Renal cortical epithelial cell (primary cell): ENCODE data around the gene SCYGR2. TPM values are rescaled to one million over a fixed set of nuclear protein-coding genes. Genes with fewer than 3 reads are reported as not detected.
"Not testable (repeated sequence)": the region's sequence is repeated elsewhere in the genome, so short reads cannot be mapped to it uniquely, and the experiment has no call there.

Experiments
- DNase-seq: peaks from one replicate; pipeline ENCODE4 v3.0.0-alpha.2; 2011; ENCODE audit warnings: low read depth
- total RNA-seq: library from RNA; depleted of rRNA; stranded (reverse); fragments of >200 nt; gene quantifications from 2 replicates; pipeline ENCODE4 v1.2.3, GENCODE V29; 2014

The SCYGR2 gene, protein sequence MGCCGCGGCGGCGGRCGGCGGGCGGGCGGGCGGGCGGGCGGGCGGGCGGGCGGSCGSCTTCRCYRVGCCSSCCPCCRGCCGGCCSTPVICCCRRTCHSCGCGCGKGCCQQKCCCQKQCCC
- not detected in 2 replicates for total RNA-seq

DNA sequence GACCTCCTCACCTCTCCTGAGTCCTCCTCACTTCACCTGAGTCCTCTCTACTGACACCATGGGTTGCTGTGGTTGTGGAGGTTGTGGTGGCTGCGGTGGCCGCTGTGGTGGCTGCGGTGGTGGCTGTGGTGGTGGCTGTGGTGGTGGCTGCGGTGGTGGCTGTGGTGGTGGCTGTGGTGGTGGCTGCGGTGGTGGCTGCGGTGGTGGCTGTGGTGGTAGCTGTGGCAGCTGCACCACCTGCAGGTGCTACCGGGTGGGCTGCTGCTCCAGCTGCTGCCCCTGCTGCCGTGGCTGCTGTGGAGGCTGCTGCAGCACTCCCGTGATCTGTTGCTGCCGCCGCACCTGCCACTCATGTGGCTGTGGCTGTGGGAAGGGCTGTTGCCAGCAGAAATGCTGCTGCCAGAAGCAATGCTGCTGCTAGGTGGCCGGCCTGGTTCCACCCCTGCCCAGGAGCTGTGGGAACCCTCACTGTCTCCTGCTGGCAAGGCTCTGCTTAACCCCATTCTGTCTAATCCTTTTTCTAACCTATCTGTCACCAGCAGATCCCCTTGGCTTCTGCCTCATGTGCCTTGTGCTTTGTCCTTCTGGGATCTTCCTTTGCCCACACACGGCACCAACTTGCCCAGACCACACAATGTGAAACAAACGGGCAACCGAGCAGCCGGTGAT is at the start of gene SCYGR2:
Gene SCYGR2 (plus strand): TSS at position 59 of the 669 bp plus-strand sequence. CDS start 0 bp downstream, at position 59.
- not testable (repeated sequence) for DNase-seq

DNA sequence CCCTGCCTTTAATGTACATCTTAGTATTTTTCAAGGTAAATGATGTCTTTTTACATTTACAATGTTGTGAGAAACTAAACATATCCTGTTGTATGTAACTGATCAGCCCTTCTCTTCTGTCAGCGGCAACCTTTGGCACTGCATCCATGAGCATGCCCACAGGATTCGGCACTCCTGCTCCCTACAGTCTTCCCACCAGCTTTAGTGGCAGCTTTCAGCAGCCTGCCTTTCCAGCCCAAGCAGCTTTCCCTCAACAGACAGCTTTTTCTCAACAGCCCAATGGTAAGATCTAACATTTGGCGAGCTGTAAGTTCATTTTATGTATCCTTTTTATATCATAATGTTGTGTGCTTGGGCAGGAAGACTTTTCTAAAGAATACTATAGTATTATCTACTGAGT is 46.9 kb upstream of the SCYGR2 start:
- no peak for DNase-seq

DNA sequence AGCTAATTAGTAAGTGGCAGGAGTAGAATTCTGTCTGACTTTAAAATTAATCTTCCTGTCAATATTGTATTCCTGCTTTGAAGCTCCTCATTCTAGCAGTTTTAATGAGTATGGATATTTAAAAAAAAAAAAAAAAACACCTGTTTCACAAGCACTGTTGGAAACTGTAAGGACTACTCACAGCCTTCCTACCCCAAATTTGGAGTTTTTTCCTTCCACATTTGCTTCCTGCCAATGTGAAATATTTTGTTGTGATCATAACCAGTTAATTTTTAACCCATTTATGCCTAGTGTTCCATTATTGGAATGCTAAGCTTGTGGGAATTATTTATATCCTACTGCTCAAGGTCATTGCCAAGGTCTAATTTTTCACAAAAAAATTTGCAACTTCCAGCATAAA is 36.1 kb upstream of the SCYGR2 start:
- peak; percentile 60 for DNase-seq

DNA sequence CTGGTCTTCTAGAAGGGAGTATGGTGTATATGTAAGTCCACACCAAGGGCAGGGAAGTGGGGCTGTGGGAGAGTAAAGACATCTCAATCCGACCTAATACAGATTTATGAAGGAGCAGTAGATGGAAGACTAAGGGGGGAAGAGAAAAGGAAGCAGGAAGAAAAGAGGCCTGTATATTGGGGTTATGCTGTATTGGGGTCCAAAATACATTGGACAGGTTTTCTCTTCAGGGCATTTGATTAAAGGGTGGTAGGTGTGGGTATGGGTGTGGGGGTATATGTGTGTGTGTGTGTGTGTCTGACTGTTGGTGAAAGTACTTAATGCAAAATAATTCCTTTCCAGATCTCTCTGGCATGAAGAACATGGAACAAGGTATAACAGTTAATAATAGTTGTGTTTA is 33.6 kb upstream of the SCYGR2 start:
- no peak for DNase-seq

DNA sequence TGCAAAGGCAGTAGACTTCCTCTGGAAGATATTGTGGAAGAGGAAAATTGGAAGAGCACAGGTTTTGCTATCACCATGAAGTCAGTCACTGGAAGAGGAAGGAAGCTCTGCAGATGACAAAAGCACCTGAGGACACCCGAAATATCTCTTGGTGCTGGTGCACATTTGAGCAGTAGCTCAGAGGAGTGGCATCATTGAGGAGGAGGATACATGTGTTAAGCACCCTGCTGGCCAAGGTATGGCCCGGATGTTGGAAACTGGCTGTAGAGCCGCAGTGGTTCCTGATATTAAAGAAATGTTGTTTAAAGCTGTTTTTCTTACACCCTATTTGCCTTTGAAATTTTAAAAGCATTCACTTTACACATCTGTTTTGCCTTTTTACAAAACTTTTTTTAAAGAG is 32.7 kb upstream of the SCYGR2 start:
- DNase-seq: no peak

DNA sequence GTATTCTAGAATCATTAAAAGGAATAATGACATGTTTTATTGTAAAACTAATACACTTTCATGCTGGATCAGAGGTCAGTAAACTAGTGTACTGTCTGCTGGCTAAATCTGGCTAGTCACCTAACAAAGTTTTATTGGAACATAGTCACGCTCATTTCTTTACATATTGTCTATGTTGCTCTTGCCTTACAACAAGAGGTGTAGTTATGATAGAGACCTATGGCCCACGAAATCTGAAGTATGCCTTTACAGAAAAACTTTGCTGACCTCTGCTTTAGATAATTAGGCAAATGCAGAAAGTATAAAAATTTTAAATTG is 29.9 kb upstream of the SCYGR2 start:
- no peak for DNase-seq

DNA sequence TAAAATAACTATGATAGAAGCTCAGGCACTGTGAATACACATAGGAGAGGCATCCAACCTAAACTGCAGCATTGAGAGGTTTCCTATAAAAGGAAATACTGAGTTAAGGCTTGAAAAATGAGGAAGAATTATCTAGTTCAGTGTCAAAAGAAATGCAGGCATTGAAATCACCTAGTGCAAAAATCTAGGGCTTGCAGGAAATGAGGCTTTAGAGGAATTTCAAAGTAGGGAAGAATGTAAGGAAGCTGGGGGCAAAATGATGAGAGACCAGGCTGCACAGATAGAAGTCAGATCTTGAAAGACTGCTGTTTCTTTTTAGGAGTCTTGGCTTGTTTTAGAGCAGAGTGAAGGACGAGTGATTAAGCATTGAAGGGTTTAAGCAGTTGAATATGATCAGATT is 28.1 kb upstream of the SCYGR2 start:
- no peak for DNase-seq

DNA sequence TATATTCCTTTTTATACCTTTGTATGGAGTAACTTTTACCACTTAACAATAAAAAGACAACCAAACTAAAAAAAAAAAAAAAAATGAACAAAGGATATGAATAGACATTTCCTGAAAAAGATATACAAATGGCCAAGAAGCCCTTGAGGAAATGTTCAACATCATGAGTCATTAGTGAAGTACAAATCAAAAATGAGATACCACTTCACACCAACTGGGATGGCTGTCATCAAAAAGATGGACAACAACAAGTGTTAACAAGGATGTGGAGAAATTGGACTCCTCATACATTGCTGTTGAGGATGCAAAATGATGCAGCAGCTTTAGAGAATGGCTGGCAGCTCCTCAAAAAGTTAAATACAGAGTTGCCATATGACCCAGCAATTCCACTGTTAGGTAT is 22.6 kb upstream of the SCYGR2 start:
- no peak for DNase-seq

DNA sequence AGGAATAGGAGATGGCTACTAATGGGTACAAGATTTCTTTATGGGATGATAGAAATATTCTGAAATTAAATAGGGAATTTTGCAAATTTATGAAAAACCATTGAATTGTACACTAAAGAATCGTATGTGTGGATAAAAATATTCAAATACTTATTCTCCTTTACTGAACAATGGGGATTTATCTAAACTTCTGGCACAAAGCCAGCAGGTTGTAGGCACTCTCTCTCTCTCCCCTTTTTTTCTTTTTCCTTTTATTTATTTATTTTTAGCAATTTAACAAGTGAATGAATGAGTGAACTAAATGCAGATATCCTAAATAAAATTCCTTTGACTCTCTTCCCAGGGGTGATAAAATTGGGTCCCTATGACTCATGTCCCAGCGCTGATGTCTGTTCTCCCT is 21.9 kb upstream of the SCYGR2 start:
- DNase-seq: no peak

DNA sequence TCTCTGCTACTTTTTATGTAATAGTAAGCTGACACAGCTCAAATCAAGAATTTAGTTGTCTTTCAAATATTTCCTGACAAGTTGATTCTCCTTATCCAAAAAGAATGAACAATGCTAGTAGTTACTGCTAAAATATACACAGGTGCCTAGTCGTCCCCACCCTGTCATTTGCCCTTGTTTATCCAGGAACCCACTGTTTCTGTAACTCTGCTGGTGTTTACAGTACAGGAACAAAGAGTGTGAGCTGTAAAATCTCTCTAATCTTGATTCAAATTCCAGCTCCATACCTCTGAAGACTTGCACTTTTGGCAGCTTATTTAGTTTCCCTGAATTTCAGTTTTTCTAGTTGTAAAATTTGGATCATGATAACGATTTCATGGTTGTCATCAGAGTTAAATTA is 21.1 kb upstream of the SCYGR2 start:
- no peak for DNase-seq

DNA sequence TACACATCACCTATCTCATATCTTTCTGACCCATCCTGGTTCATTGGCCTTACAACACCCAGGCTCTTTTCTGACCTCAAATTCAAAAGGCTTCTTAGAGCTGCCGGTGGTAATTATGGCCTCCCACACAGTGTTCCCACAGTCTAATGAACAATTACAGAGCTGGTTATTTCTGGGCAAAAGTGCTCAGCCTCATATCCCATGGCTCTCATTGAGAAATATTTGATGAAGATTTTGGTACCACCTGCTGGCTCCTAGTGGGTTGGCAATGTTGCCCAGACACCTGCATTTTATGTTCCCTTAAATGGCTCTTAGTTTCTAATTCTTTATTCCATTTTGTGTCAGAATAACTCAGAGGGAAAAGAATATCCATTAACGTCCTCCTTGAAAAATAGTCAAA is 20.1 kb upstream of the SCYGR2 start:
- peak; percentile 64 for DNase-seq

DNA sequence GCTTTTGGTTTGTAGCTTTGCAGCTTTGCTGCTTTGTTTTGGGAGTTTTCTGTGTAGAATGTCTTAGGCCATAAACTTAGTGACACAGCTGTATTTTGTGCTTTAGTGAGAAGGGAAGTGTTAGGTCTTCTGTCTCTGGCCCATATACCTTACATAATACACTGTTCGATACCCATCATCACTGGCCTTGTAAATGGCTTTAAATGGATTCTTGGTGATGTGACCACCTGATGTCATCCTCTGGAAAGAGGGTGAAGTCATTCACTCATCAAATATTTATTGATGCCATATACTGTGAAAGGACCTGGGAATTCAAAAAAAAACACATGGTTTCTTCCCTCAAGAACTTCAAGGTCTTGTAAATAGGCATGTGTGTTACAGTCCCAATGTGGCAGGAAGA is 18.9 kb upstream of the SCYGR2 start:
- DNase-seq: no peak

DNA sequence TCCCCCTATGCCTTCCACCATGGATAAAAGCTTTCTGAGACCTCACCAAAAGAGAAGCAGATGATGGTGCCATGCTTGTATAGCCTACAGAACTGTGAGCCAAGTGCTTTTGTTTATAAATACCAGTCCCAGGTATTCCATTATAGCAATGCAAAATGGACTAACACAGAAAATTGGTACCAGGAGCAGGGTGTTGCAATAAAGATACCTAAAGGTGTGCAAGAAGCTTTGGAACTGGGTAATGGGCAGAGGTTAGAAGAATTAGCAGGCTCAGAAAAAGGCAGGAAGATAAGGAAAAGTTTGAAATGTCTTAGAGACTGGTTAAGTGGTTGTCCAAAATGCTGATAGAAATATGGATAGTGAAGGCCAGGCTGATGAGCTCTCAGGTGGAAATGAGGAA is 16.3 kb upstream of the SCYGR2 start:
- no peak for DNase-seq

DNA sequence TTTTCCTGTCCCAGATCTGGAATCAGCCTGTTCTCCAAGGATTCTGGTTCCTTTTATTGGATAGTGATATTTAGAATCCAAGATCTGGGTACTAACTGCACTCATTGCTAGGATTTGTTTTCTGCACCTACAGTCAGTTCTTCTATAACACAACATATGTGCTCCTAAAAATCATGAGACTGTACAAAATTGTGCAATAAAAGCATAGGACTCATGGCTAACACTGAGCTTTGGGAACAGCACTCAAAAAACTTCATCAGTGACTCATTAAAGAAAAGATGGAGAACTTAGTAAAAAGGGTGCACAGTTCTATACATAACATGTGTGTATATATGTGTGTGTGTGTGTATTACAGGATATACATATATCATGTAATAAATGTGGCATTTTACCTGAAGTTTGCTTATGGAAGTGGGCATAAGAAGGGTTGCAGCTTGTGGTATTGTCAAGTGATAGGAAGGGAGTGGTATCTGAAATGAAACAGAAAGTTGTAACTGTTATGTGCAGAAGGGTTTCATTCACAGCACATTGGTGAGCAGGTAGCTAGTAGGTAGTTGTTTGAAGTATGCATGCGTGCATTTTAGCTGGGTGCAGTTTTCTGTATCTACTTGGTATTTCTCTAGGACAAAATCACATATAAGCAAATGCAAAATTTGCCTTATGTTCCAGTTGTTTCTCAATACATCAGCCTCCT is 5.9 kb upstream of the SCYGR2 start:
- DNase-seq: no peak

DNA sequence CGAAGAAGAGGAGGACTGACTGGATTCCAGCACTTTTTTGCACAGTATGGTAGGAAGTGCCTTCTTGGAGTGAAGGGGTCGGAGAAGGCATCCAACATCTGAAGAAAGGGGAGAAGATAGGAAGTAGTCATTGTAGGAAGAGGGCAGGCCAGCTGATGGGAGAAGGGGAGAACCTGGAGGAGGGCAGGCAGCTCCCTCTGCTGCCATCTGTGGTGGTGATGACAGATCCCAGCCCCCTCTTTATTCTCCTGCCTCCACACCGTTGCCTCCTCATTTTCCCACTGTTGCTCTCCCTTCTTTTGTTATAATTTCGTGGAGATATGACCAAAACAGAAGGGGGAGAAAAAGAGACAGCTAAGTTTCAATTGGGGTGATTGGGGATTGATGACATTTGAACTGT is 2.9 kb upstream of the SCYGR2 start:
- DNase-seq: no peak

DNA sequence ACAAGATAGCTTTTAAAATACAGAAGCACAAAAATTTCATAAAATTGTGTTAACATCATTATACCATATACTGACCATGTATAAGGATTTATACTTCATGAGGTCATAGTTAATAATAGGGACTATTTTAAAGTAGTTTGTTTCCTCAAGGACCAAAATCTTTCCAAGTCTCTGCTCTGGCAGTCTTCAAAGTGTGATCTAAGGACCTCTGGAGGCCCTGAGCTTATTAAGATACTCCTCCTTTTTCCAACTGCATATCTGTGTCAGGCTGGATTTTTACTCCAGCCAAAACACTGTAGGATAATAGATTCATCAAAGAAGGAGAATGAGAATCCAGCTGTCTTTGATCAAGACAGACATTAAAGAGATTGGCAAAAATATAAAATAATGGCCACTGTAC is 1.7 kb upstream of the SCYGR2 start:
- DNase-seq: no peak

DNA sequence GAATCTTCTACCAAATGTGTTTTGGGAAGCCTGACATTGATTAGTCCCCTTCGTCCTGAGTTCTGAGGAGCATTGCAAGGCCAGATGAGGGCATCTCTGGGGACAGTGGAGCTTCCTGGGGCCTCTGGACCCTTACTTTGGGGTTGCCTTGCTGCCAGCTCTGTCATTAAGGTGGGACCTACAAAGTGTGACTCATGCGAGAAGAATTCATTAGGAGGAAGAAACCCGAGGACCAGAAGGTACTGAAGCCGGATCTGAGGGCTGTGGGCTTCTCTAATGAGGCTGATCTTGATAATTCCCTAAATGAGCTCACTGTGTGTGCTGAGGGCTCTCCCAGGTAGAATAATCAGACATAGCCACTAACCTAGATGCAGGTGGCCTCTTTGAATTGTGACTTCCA is 695 bp upstream of the SCYGR2 start:
- DNase-seq: peak; percentile 48

DNA sequence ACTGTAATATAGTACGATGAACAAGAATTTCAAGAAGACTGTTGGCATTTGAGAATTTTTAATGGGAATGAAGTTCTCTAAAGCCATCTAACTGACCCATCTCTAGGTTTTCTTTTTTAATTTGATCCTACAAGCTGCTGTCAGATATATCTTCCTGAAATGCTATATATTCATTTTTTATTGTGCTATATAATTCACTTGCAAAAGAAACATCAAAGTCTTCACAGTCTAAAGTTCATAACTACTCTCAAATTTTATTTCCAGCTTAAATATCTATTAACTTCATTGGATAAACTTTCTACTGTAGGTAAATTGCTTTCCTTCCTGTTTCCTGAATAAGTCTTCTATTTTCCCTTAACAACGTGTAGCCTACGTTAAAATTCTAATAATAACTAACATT is 3.7 kb downstream of the SCYGR2 start:
- no peak for DNase-seq

DNA sequence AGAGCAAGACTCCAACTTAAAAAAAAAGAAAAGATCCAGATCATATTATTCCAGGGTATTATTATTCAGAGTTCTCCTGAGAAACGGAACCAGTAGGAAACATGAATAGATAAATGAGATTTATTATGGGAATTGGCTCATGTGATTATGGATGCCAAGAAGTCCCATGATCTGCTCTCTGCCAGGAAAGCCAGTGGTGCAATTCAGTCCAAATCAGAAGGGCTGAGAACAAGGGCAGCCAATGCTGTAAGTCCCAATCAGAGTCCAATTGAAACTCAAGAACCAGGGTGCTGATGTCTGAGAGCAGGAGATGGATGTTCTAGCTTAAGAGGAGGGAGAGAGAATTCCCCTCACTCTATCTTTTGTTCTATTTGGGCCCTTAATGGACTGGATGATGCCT is 7.8 kb downstream of the SCYGR2 start:
- no peak for DNase-seq

DNA sequence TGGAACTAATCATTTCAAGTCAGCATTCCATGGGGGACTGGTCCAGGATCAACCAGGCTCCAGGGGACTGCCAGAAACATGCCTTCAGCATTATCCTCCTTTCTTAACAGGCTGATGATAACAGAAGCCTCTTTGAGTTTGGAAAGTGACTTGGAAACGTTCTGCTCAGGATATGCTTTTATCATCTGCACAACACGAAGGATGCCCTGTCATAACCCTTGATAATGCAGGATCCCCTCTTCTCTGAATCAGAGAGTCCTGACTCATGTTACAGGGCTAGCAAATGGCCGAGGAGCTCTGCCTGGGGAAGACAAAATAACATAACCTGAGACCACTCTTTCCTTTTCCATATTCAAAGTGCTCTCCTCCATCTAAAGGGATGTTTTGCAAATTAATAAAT is 9.2 kb downstream of the SCYGR2 start:
- DNase-seq: no peak

DNA sequence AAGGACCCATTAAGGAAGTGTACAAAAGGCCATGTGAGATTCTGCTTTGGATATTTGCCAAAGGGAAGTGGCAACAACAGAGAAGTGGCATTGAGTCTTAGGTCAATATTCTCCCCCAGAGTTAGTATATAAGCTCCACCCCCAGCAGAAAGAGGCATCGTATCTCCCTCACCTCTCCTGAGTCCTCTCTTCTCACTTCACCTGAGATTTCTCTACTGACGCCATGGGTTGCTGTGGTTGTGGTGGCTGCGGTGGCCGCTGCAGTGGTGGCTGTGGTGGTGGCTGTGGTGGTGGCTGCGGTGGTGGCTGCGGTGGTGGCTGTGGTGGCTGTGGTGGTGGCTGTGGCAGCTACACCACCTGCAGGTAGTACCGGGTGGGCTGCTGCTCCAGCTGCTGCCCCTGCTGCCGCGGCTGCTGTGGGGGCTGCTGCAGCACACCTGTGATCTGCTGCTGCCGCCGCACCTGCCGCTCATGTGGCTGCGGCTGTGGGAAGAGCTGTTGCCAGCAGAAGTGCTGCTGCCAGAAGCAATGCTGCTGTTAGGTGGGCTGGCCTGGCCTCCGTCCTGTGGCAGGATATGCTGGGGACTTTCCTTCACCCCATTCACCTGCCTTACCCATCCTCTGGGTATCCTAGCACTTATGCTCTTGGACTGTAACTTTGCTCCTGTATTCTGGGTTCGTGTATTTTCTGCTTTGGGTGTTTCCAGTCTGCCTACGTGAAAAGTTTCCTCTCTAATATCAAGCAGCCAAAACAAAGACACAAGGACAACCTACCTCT is 10.1 kb downstream of the SCYGR2 start:
- no peak for DNase-seq

DNA sequence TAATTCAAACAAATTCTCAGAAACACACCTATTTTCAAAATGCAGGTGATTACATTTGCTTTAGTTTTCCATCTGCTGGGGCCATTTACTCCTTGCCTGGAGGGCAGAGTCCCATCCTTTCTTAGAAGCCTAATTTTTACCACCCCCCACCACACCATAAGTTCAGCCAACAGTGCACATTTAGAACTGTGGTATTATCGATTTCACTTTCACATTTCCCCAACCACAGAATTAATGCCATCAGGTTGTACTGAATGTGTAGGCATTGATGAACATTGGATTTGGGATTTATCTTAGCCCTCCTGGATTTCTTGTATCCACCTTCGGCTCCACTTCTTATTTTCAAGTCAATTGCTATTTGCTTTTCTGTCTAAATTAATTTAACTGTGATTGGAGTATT is 11.4 kb downstream of the SCYGR2 start:
- no peak for DNase-seq
